OCI-LY3 (cell line): ENCODE results near the gene IQGAP2.

Experiments
- EZH2phosphoT487 ChIP-seq: fragments of 200-600 bp; shearing (Covaris generic); IDR thresholded peaks from 2 replicates; pipeline ENCODE4 v1.6.1; 2018; ENCODE audit warnings: antibody characterized with exemption, mixed run types, low read depth
- TF ChIP-seq, protein P1 (sequence below): fragments of 200-600, 300-600 bp; sonication (generic); IDR thresholded peaks from 2 replicates; pipeline ENCODE4 v1.5.1; 2014; ENCODE audit warnings: antibody characterized with exemption, low read length, low read depth

DNA sequence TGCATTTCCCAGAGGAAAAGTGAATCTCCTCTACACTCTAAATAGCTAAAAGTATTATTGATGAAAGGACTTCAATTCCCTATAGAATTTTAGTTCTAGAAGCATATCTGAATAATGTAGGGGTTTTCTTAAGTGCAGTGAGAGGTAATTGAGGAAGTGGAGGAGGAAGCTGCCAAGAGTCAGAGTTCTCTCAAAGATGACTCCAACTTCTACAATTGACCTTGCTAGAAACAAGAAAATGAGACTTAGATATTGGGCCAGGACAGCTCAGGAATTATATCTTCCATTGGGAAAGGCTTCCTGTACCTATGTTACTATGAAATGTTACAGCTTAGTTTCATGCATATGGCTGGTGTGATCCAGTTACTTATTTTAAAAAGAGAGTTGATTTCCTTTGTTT is 302.5 kb downstream of the IQGAP2 start:
- TF ChIP-seq, protein P1, sequence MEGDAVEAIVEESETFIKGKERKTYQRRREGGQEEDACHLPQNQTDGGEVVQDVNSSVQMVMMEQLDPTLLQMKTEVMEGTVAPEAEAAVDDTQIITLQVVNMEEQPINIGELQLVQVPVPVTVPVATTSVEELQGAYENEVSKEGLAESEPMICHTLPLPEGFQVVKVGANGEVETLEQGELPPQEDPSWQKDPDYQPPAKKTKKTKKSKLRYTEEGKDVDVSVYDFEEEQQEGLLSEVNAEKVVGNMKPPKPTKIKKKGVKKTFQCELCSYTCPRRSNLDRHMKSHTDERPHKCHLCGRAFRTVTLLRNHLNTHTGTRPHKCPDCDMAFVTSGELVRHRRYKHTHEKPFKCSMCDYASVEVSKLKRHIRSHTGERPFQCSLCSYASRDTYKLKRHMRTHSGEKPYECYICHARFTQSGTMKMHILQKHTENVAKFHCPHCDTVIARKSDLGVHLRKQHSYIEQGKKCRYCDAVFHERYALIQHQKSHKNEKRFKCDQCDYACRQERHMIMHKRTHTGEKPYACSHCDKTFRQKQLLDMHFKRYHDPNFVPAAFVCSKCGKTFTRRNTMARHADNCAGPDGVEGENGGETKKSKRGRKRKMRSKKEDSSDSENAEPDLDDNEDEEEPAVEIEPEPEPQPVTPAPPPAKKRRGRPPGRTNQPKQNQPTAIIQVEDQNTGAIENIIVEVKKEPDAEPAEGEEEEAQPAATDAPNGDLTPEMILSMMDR: no peak
- no peak for TF ChIP-seq EZH2phosphoT487
